ENCODE measurements around the gene VAMP2. TPM values are rescaled to one million over a fixed set of nuclear protein-coding genes. Genes with fewer than 3 reads are reported as not detected.

VAMP2 gene
- total and polyA plus RNA-seq, 10 of the 15 experiments (the other 5 are each of a cell fraction or from before 2014, with no cell fraction given), result 3.0 to 35.2 (median 25.0) TPM

DNA sequence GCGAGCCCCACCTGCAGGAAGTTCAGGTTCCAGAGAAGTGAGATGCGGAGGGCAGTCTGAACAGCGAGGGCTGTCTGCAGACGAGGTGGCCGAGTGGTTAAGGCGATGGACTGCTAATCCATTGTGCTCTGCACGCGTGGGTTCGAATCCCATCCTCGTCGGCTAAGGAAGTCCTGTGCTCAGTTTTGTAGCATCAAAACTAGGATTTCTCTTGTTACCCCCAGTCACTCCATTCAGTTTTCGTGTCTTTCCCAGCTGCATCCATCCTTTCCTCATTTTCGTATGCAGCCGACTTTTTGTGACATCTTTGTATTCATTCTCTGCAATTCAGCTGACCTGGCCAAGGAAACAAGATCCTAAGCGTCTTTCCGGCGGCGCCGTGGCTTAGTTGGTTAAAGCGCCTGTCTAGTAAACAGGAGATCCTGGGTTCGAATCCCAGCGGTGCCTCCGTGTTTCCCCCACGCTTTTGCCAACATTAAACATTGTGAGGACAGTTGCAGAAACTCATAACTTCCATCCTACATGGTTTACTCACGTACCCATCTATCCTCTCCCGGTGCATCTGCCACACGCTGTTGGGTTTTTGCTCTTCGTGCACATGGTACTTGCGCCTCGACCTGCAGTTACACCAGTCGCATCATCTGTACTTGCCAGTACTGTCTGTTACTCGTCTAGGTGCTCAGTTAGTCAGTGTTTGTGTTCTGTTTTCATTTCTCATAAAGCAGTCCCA is 24.2 kb upstream of the VAMP2 start (continued):
- TF ChIP-seq RB1 (IDR thresholded peaks at IDR 0.05; ENCODE audit: borderline replicate concordance), result 0 out of 2 replicates have a peak, but pooled peaks have one; percentile 70
- TF ChIP-seq ESRRA (IDR thresholded peaks at IDR 0.05; ENCODE audit: low read length), result no peak
- no peak for TF ChIP-seq HDGF (IDR thresholded peaks at IDR 0.05)
- no peak for TF ChIP-seq JUND (IDR thresholded peaks at IDR 0.05; ENCODE audit: low read depth, low read length)
- TF ChIP-seq, protein P1, sequence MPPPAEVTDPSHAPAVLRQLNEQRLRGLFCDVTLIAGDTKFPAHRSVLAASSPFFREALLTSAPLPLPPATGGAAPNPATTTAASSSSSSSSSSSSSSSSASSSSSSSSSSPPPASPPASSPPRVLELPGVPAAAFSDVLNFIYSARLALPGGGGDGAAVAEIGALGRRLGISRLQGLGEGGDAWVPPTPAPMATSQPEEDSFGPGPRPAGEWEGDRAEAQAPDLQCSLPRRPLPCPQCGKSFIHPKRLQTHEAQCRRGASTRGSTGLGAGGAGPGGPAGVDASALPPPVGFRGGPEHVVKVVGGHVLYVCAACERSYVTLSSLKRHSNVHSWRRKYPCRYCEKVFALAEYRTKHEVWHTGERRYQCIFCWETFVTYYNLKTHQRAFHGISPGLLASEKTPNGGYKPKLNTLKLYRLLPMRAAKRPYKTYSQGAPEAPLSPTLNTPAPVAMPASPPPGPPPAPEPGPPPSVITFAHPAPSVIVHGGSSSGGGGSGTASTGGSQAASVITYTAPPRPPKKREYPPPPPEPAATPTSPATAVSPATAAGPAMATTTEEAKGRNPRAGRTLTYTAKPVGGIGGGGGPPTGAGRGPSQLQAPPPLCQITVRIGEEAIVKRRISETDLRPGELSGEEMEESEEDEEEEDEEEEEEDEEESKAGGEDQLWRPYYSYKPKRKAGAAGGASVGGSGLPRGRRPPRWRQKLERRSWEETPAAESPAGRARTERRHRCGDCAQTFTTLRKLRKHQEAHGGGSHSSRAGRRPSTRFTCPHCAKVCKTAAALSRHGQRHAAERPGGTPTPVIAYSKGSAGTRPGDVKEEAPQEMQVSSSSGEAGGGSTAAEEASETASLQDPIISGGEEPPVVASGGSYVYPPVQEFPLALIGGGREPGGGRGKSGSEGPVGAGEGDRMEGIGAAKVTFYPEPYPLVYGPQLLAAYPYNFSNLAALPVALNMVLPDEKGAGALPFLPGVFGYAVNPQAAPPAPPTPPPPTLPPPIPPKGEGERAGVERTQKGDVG (CRISPR knock-in tag; IDR thresholded peaks at IDR 0.05), result no peak
- no peak; the same call in 2 of the 3 replicates for TF ChIP-seq POU2F2 (IDR thresholded peaks at IDR 0.05; ENCODE audit: borderline replicate concordance, low read depth, low read length)
- no peak for TF ChIP-seq NR2F1 (conservative IDR thresholded peaks at IDR 0.05)
- TF ChIP-seq CREM (IDR thresholded peaks at IDR 0.05; ENCODE audit: low read depth), result peak; percentile 64
- TF ChIP-seq, protein P2, sequence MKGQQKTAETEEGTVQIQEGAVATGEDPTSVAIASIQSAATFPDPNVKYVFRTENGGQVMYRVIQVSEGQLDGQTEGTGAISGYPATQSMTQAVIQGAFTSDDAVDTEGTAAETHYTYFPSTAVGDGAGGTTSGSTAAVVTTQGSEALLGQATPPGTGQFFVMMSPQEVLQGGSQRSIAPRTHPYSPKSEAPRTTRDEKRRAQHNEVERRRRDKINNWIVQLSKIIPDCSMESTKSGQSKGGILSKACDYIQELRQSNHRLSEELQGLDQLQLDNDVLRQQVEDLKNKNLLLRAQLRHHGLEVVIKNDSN (IDR thresholded peaks at IDR 0.05; ENCODE audit: borderline replicate concordance, extremely low read length, insufficient read depth, low read depth, low read length), result no peak
- TF ChIP-seq PML (IDR thresholded peaks at IDR 0.05; ENCODE audit: low read length), result peak; percentile 73; the same call in 1 of the 2 replicates
- peak; percentile 43 to 61; a peak in 1 of 4 replicates for TF ChIP-seq ETV6 (conservative IDR thresholded peaks at IDR 0.05 in 1 of 2, IDR thresholded peaks at IDR 0.05 in 1 of 2; ENCODE audit: borderline replicate concordance in 1 of 2, low read depth in 1 of 2)
- no peak for TF ChIP-seq ZNF384 (IDR thresholded peaks at IDR 0.05; ENCODE audit: borderline replicate concordance, low read depth, low read length)
- TF ChIP-seq CUX1 (IDR thresholded peaks at IDR 0.05; ENCODE audit: insufficient replicate concordance, low read depth, low read length), result no peak
- TF ChIP-seq, protein P3, sequence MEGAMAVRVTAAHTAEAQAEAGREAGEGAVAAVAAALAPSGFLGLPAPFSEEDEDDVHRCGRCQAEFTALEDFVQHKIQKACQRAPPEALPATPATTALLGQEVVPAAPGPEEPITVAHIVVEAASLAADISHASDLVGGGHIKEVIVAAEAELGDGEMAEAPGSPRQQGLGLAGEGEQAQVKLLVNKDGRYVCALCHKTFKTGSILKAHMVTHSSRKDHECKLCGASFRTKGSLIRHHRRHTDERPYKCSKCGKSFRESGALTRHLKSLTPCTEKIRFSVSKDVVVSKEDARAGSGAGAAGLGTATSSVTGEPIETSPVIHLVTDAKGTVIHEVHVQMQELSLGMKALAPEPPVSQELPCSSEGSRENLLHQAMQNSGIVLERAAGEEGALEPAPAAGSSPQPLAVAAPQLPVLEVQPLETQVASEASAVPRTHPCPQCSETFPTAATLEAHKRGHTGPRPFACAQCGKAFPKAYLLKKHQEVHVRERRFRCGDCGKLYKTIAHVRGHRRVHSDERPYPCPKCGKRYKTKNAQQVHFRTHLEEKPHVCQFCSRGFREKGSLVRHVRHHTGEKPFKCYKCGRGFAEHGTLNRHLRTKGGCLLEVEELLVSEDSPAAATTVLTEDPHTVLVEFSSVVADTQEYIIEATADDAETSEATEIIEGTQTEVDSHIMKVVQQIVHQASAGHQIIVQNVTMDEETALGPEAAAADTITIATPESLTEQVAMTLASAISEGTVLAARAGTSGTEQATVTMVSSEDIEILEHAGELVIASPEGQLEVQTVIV (IDR thresholded peaks at IDR 0.05; ENCODE audit: borderline replicate concordance, partially characterized antibody), result no peak
- TF ChIP-seq CBX3 (IDR thresholded peaks at IDR 0.05; ENCODE audit: borderline replicate concordance, low read depth), result no peak
- peak; percentile 94; the same call in 1 of the 2 replicates for TF ChIP-seq CBX5 (IDR thresholded peaks at IDR 0.05; ENCODE audit: low read depth)
- no peak for TF ChIP-seq EZH2 (IDR thresholded peaks at IDR 0.05; ENCODE audit: borderline replicate concordance, control insufficient read depth, low read depth, low read length)

Data from GM12878 (cell line).